RCC 7860 (cell line): ENCODE results near the gene FILIP1L.

Source experiments
- DNase-seq: peaks from one replicate; pipeline ENCODE4 v3.0.0-alpha.2; 2015; ENCODE audit warnings: low spot score
- FAIRE-seq: peaks from 2 replicates; lab custom pipeline; 2012; peaks lifted over from hg19 to GRCh38; lab: Jason Lieb, UNC

Gene FILIP1L

GRCh38 chr3:100045696-100046095 lies 68.6 kb downstream of the FILIP1L start:
- FAIRE-seq: no peak

GRCh38 chr3:100044369-100044768 lies 69.9 kb downstream of the FILIP1L start:
- DNase-seq: no peak
- no peak for FAIRE-seq

More at GRCh38 chr3:100045696-100046095, 68.6 kb downstream of the FILIP1L start:
- DNase-seq: no peak

- DNase-seq (no peak), FAIRE-seq (no peak)
These were observed 71.0 kb downstream of the FILIP1L start for GRCh38 chr3:100043271-100043670.

GRCh38 chr3:100042166-100042981 lies 71.9 kb downstream of the FILIP1L start:
- DNase-seq: peak; percentile 41
- peak; percentile 76 for FAIRE-seq

GRCh38 chr3:100041328-100041749 lies 73.0 kb downstream of the FILIP1L start:
- DNase-seq (peak; percentile 81), FAIRE-seq (peak; percentile 94)

- DNase-seq (peak; percentile 24), FAIRE-seq (peak; percentile 4)
These were observed 73.7 kb downstream of the FILIP1L start for GRCh38 chr3:100040451-100041225.

GRCh38 chr3:100039075-100039474 lies 75.2 kb downstream of the FILIP1L start:
- FAIRE-seq: peak; percentile 94
- DNase-seq: peak; percentile 25

- DNase-seq (no peak), FAIRE-seq (no peak)
These were observed 80.3 kb downstream of the FILIP1L start for GRCh38 chr3:100033903-100034471.

- FAIRE-seq: peak; percentile 83
These were observed 81.1 kb downstream of the FILIP1L start for GRCh38 chr3:100033184-100033583.

GRCh38 chr3:100032243-100032642 lies 82.1 kb downstream of the FILIP1L start:
- peak; percentile 95 for FAIRE-seq
- DNase-seq: peak; percentile 78

More at GRCh38 chr3:100033184-100033583, 81.1 kb downstream of the FILIP1L start:
- peak; percentile 31 for DNase-seq

GRCh38 chr3:100030914-100031425 lies 83.3 kb downstream of the FILIP1L start:
- no peak for FAIRE-seq
- no peak for DNase-seq

GRCh38 chr3:100030346-100030745 lies 84.0 kb downstream of the FILIP1L start:
- FAIRE-seq: peak; percentile 83
- peak; percentile 53 for DNase-seq

GRCh38 chr3:100029689-100030088 lies 84.6 kb downstream of the FILIP1L start:
- no peak for DNase-seq
- FAIRE-seq: no peak

GRCh38 chr3:100029052-100029451 lies 85.2 kb downstream of the FILIP1L start:
- DNase-seq (no peak), FAIRE-seq (peak; percentile 67)

GRCh38 chr3:100027321-100027720 lies 87.0 kb downstream of the FILIP1L start:
- no peak for DNase-seq
- FAIRE-seq: no peak

- FAIRE-seq (no peak), DNase-seq (no peak)
These were observed 89.6 kb downstream of the FILIP1L start for GRCh38 chr3:100024520-100025303.

GRCh38 chr3:100023595-100023994 lies 90.7 kb downstream of the FILIP1L start:
- no peak for FAIRE-seq
- DNase-seq: no peak

GRCh38 chr3:100023150-100023549 lies 91.2 kb downstream of the FILIP1L start:
- DNase-seq: peak; percentile 82
- FAIRE-seq: peak; percentile 61

- no peak for DNase-seq
- FAIRE-seq: no peak
These were observed 91.8 kb downstream of the FILIP1L start for GRCh38 chr3:100022506-100022905.

- FAIRE-seq (no peak), DNase-seq (no peak)
These were observed 93.2 kb downstream of the FILIP1L start for GRCh38 chr3:100020876-100021644.
